Measurements from ENCODE around the gene ST8SIA5. TPM values are rescaled to one million over a fixed set of nuclear protein-coding genes. Genes with fewer than 3 reads are reported as not detected.

Gene ST8SIA5
- polyA plus RNA-seq, 3 donors, result not detected

GRCh38 chr18:46696268-46696667 lies 60.6 kb downstream of the ST8SIA5 start:
- H3K4me1 ChIP-seq (ENCODE audit: control insufficient read depth in 1 of 2, insufficient read depth in 2 of 2, low read length in 2 of 2), result no peaks in the 10 kb centered on the region
- no peaks in the 10 kb centered on the region for H3K36me3 ChIP-seq (replicated peaks in 1 of 2; ENCODE audit: control insufficient read depth in 1 of 2, insufficient read depth in 2 of 2, low read length in 2 of 2)
- Mint-ChIP-seq H3K4me3 (no peak overlapping the region), H3K27ac (no peak overlapping the region), H3K4me1 (no peaks in the 10 kb centered on the region), H3K36me3 (no peaks in the 10 kb centered on the region), H3K9me3 (peaks cover 4 to 9% (median 7%) of the 10 kb centered on the region in 7 donors), H3K27me3 (ENCODE audit: low read depth in 3 of 3) (peaks cover 7 to 16% (median 10%) of the 10 kb centered on the region in 3 donors)
- H3K4me2 ChIP-seq (replicated peaks; ENCODE audit: extremely low read depth, low read length, poor library complexity, severe bottlenecking), result no peak overlapping the region
- no peak overlapping the region for H3K27ac ChIP-seq (ENCODE audit: low read depth in 1 of 2, low read length in 2 of 2)
- 57% methylated on average over 1 of the region's 3 CpGs for WGBS (ENCODE audit: insufficient coverage)
- no peaks in the 10 kb centered on the region for H4K20me1 ChIP-seq (ENCODE audit: insufficient read depth, low read length)
- H3K9ac ChIP-seq (ENCODE audit: insufficient read depth, low read length, poor library complexity, severe bottlenecking), result no peak overlapping the region
- H3K27me3 ChIP-seq (ENCODE audit: control insufficient read depth in 2 of 2, insufficient read depth in 2 of 2, low read length in 2 of 2), result no peaks in the 10 kb centered on the region
- no peak for DNase-seq
- H3K79me2 ChIP-seq (ENCODE audit: insufficient read depth, low read length), result no peaks in the 10 kb centered on the region
- H3K9me3 ChIP-seq (replicated peaks in 1 of 2; ENCODE audit: control insufficient read depth in 1 of 2, insufficient read depth in 1 of 2, low read length in 2 of 2), result no peaks in the 10 kb centered on the region
- TF ChIP-seq CTCF (IDR thresholded peaks at IDR 0.05), result no peak
- no peak overlapping the region for H2AFZ ChIP-seq (ENCODE audit: insufficient read depth, low read depth, low read length, poor library complexity, severe bottlenecking)
- intact Hi-C loops (cut with micrococcal nuclease), result no loop called here
- H3K4me3 ChIP-seq (replicated peaks in 1 of 3; ENCODE audit: low read depth in 2 of 3, low read length in 3 of 3), result no peak overlapping the region

- Mint-ChIP-seq H3K27me3 (ENCODE audit: low read depth in 3 of 3) (peaks cover 7 to 12% (median 10%) of the 10 kb centered on the region in 3 donors), H3K4me1 (no peaks in the 10 kb centered on the region), H3K9me3 (peaks cover 4 to 9% (median 7%) of the 10 kb centered on the region in 7 donors), H3K4me3 (no peak overlapping the region), H3K36me3 (no peaks in the 10 kb centered on the region), H3K27ac (no peak overlapping the region)
- intact Hi-C loops (cut with micrococcal nuclease), result no loop called here
- Histone ChIP-seq H3K9ac (ENCODE audit: insufficient read depth, low read length, poor library complexity, severe bottlenecking) (no peak overlapping the region), H3K27me3 (ENCODE audit: control insufficient read depth in 2 of 2, insufficient read depth in 2 of 2, low read length in 2 of 2) (no peaks in the 10 kb centered on the region), H3K4me3 (replicated peaks in 1 of 3; ENCODE audit: low read depth in 2 of 3, low read length in 3 of 3) (no peak overlapping the region), H3K9me3 (replicated peaks in 1 of 2; ENCODE audit: control insufficient read depth in 1 of 2, insufficient read depth in 1 of 2, low read length in 2 of 2) (no peaks in the 10 kb centered on the region), H3K4me2 (replicated peaks; ENCODE audit: extremely low read depth, low read length, poor library complexity, severe bottlenecking) (no peak overlapping the region), H3K4me1 (ENCODE audit: control insufficient read depth in 1 of 2, insufficient read depth in 2 of 2, low read length in 2 of 2) (no peaks in the 10 kb centered on the region), H4K20me1 (ENCODE audit: insufficient read depth, low read length) (no peaks in the 10 kb centered on the region), H3K27ac (ENCODE audit: low read depth in 1 of 2, low read length in 2 of 2) (no peak overlapping the region), H3K36me3 (replicated peaks in 1 of 2; ENCODE audit: control insufficient read depth in 1 of 2, insufficient read depth in 2 of 2, low read length in 2 of 2) (no peaks in the 10 kb centered on the region), H3K79me2 (ENCODE audit: insufficient read depth, low read length) (no peaks in the 10 kb centered on the region), H2AFZ (ENCODE audit: insufficient read depth, low read depth, low read length, poor library complexity, severe bottlenecking) (no peak overlapping the region)
- DNase-seq, result no peak
- WGBS (ENCODE audit: insufficient coverage), result no CpG with 5 or more reads among the region's 2 CpGs
- TF ChIP-seq CTCF (IDR thresholded peaks at IDR 0.05), result no peak
These were observed 62.9 kb downstream of the ST8SIA5 start for GRCh38 chr18:46693996-46694395.

Measured in CD14-positive monocyte (primary cell).